ENCODE measurements around the gene NDUFS3. TPM values are rescaled to one million over a fixed set of nuclear protein-coding genes. Genes with fewer than 3 reads are reported as not detected.
A peak's percentile ranks its signal among the peaks of the same experiment; 100 is the strongest.

NDUFS3 gene
- polyA plus RNA-seq, 1 donor (not counting 4 experiments of a cell fraction or from before 2014, with no cell fraction given): 119 TPM

DNA sequence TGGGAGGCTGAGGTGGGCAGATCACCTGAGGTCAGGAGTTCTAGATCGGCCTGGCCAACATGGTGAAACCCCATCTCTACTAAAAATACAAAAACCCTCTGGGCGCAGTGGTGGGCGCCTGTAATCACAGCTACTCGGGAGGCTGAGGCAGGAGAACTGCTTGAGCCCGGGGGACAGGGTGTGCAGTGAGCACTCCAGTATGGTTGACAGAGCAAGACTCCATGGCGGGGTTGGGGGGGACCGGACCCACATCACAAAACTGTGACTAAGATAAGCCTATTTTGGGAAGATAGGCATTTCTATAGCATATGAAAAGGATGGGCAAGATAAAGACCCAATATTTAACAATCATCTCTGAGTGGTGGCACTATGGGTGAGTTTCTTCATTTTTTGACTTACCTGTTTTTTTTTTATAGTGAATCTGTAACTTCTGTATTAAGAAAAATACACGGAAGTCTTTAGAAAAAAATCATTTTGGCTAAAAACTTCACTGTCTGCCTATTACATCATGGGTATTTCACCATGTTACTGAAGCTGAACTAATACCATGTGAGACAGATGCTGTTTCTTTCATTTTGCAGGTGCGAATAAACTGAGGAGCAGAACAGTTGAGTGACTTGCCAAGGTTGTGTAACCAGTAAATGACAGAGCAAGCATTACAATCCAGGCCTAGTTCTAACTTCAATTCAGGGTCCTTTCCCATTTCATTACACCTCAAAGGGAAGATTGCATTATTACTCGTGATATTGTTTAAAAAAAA, 28.4 kb upstream of the NDUFS3 start:
- H3K9ac ChIP-seq (ENCODE audit: control insufficient read depth, extremely low read depth, insufficient read depth, low read length): no peak overlapping the region
- DNase-seq (ENCODE audit: low read depth, low spot score): no peak
- H3K9me3 ChIP-seq (ENCODE audit: control insufficient read depth, low read depth, low read length): no peaks in the 10 kb centered on the region
- dilution Hi-C loops (cut with MboI; ENCODE audit: extremely low pct_ligation_motif_present, low sequenced_read_pairs): no loop called here
- FAIRE-seq: no peak
- H3K4me1 ChIP-seq (ENCODE audit: control insufficient read depth, extremely low read depth, insufficient read depth, low read length): peaks cover 21% of the 10 kb centered on the region
- no peaks in the 10 kb centered on the region for H3K36me3 ChIP-seq (ENCODE audit: control insufficient read depth in 2 of 2, extremely low read depth in 1 of 2, insufficient read depth in 2 of 2, low read length in 2 of 2)
- peak overlapping the region; percentile 81 for H3K4me2 ChIP-seq (ENCODE audit: control insufficient read depth, extremely low read depth, insufficient read depth, low read depth, low read length)
- H3K27me3 ChIP-seq (ENCODE audit: control insufficient read depth, extremely low read depth, insufficient read depth, low read length): no peaks in the 10 kb centered on the region
- H3K27ac ChIP-seq (ENCODE audit: control insufficient read depth, insufficient read depth, low read length): peak overlapping the region; percentile 96
- H2AFZ ChIP-seq (ENCODE audit: control insufficient read depth, low read length): no peak overlapping the region
- H3K79me2 ChIP-seq (ENCODE audit: control insufficient read depth, insufficient read depth, low read length): peaks cover 73% of the 10 kb centered on the region
- H4K20me1 ChIP-seq (ENCODE audit: control insufficient read depth, extremely low read depth, insufficient read depth, low read length): peaks cover 5% of the 10 kb centered on the region
- TF ChIP-seq, protein P1, sequence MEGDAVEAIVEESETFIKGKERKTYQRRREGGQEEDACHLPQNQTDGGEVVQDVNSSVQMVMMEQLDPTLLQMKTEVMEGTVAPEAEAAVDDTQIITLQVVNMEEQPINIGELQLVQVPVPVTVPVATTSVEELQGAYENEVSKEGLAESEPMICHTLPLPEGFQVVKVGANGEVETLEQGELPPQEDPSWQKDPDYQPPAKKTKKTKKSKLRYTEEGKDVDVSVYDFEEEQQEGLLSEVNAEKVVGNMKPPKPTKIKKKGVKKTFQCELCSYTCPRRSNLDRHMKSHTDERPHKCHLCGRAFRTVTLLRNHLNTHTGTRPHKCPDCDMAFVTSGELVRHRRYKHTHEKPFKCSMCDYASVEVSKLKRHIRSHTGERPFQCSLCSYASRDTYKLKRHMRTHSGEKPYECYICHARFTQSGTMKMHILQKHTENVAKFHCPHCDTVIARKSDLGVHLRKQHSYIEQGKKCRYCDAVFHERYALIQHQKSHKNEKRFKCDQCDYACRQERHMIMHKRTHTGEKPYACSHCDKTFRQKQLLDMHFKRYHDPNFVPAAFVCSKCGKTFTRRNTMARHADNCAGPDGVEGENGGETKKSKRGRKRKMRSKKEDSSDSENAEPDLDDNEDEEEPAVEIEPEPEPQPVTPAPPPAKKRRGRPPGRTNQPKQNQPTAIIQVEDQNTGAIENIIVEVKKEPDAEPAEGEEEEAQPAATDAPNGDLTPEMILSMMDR (optimal IDR thresholded peaks at IDR 0.05 in 1 of 3, IDR thresholded peaks at IDR 0.05 in 1 of 3, conservative IDR thresholded peaks at IDR 0.05 in 1 of 3; ENCODE audit: extremely low read depth in 1 of 3, insufficient read depth in 2 of 3, low read length in 3 of 3): no peak
- TF ChIP-seq EZH2 (IDR thresholded peaks at IDR 0.05; ENCODE audit: low read length): no peak
- H3K9me1 ChIP-seq (ENCODE audit: control insufficient read depth, extremely low read depth, insufficient read depth, low read length): no peaks in the 10 kb centered on the region
- peak overlapping the region in 1 of 3 experiments; percentile 97 for H3K4me3 ChIP-seq (ENCODE audit: control insufficient read depth in 2 of 3, extremely low read depth in 1 of 3, insufficient read depth in 2 of 3, low read depth in 1 of 3, low read length in 3 of 3)

DNA sequence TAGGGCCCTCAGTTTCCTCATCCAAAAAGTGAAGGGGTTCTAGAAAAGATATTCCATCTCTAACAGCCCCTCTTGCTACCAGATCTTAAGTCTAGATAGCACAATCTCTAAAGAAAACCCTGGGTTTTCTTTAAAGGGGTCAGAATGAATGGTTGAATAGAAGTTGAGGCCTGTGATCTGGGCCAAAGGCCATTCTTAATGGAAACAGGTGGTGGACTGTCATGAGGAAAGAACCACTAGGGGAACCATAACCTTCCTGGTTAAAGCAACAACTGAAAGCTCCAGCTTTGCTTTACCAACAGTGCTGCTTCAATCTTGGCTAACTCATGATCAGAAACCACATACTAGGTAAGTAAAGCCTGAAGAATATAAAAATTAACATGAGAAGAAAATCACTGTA, 27.8 kb upstream of the NDUFS3 start:
- Histone ChIP-seq H3K27me3 (ENCODE audit: control insufficient read depth, extremely low read depth, insufficient read depth, low read length) (no peaks in the 10 kb centered on the region), H3K27ac (ENCODE audit: control insufficient read depth, insufficient read depth, low read length) (peak overlapping the region; percentile 96), H3K9me1 (ENCODE audit: control insufficient read depth, extremely low read depth, insufficient read depth, low read length) (no peaks in the 10 kb centered on the region), H3K4me1 (ENCODE audit: control insufficient read depth, extremely low read depth, insufficient read depth, low read length) (peaks cover 21% of the 10 kb centered on the region), H3K9me3 (ENCODE audit: control insufficient read depth, low read depth, low read length) (no peaks in the 10 kb centered on the region), H3K79me2 (ENCODE audit: control insufficient read depth, insufficient read depth, low read length) (peaks cover 67% of the 10 kb centered on the region), H2AFZ (ENCODE audit: control insufficient read depth, low read length) (no peak overlapping the region), H3K9ac (ENCODE audit: control insufficient read depth, extremely low read depth, insufficient read depth, low read length) (peak overlapping the region; percentile 99), H3K4me2 (ENCODE audit: control insufficient read depth, extremely low read depth, insufficient read depth, low read depth, low read length) (peak overlapping the region; percentile 81), H3K36me3 (ENCODE audit: control insufficient read depth in 2 of 2, extremely low read depth in 1 of 2, insufficient read depth in 2 of 2, low read length in 2 of 2) (no peaks in the 10 kb centered on the region), H3K4me3 (ENCODE audit: control insufficient read depth in 2 of 3, extremely low read depth in 1 of 3, insufficient read depth in 2 of 3, low read depth in 1 of 3, low read length in 3 of 3) (peak overlapping the region; percentile 89 to 97 (median 92)), H4K20me1 (ENCODE audit: control insufficient read depth, extremely low read depth, insufficient read depth, low read length) (peaks cover 5% of the 10 kb centered on the region)
- TF ChIP-seq EZH2 (IDR thresholded peaks at IDR 0.05; ENCODE audit: low read length): no peak
- TF ChIP-seq, protein P1 (optimal IDR thresholded peaks at IDR 0.05 in 1 of 3, IDR thresholded peaks at IDR 0.05 in 1 of 3, conservative IDR thresholded peaks at IDR 0.05 in 1 of 3; ENCODE audit: extremely low read depth in 1 of 3, insufficient read depth in 2 of 3, low read length in 3 of 3): peak; percentile 24 to 49 (median 48)
- dilution Hi-C loops (cut with MboI; ENCODE audit: extremely low pct_ligation_motif_present, low sequenced_read_pairs): no loop called here
- no peak for DNase-seq (ENCODE audit: low read depth, low spot score)
- FAIRE-seq: no peak
